Measurements from ENCODE around the gene CCDC33.
"Not testable (repeated sequence)": the region's sequence is repeated elsewhere in the genome, so short reads cannot be mapped to it uniquely, and the experiment has no call there.

CCDC33 gene

GRCh38 chr15:74336061-74337005 lies 100.2 kb downstream of the CCDC33 start:
- DNase-seq (ENCODE audit: low read depth) = no peak

GRCh38 chr15:74337146-74337545 lies 101.0 kb downstream of the CCDC33 start:
- DNase-seq (ENCODE audit: low read depth) = no peak

GRCh38 chr15:74337607-74338211 lies 101.6 kb downstream of the CCDC33 start:
- DNase-seq (ENCODE audit: low read depth) = no peak

GRCh38 chr15:74338676-74339075 lies 102.5 kb downstream of the CCDC33 start:
- no peak for DNase-seq (ENCODE audit: low read depth)

GRCh38 chr15:74339371-74339770 lies 103.2 kb downstream of the CCDC33 start:
- no peak for DNase-seq (ENCODE audit: low read depth)

GRCh38 chr15:74340150-74340549 lies 104.0 kb downstream of the CCDC33 start:
- no peak for DNase-seq (ENCODE audit: low read depth)

GRCh38 chr15:74343127-74343796 lies 107.1 kb downstream of the CCDC33 start:
- DNase-seq (ENCODE audit: low read depth) = no peak

GRCh38 chr15:74343797-74344127 lies 107.6 kb downstream of the CCDC33 start:
- DNase-seq (ENCODE audit: low read depth) = no peak

- no peak for DNase-seq (ENCODE audit: low read depth)
Observed at GRCh38 chr15:74345051-74345450, 108.9 kb downstream of the CCDC33 start.

- DNase-seq (ENCODE audit: low read depth) = no peak
Observed at GRCh38 chr15:74347757-74348250, 111.7 kb downstream of the CCDC33 start.

- no peak for DNase-seq (ENCODE audit: low read depth)
Observed at GRCh38 chr15:74349241-74349778, 113.2 kb downstream of the CCDC33 start.

- no peak for DNase-seq (ENCODE audit: low read depth)
Observed at GRCh38 chr15:74350295-74351275, 114.5 kb downstream of the CCDC33 start.

GRCh38 chr15:74351670-74352069 lies 115.5 kb downstream of the CCDC33 start:
- no peak for DNase-seq (ENCODE audit: low read depth)

- no peak for DNase-seq (ENCODE audit: low read depth)
Observed at GRCh38 chr15:74352393-74352910, 116.3 kb downstream of the CCDC33 start.

GRCh38 chr15:74353992-74354391 lies 117.9 kb downstream of the CCDC33 start:
- not testable (repeated sequence) for DNase-seq (ENCODE audit: low read depth)

- not testable (repeated sequence) for DNase-seq (ENCODE audit: low read depth)
Observed at GRCh38 chr15:74356050-74356449, 119.9 kb downstream of the CCDC33 start.

- not testable (repeated sequence) for DNase-seq (ENCODE audit: low read depth)
Observed at GRCh38 chr15:74357514-74357913, 121.4 kb downstream of the CCDC33 start.

- DNase-seq (ENCODE audit: low read depth) = not testable (repeated sequence)
Observed at GRCh38 chr15:74359376-74359775, 123.2 kb downstream of the CCDC33 start.

GRCh38 chr15:74360855-74361254 lies 124.7 kb downstream of the CCDC33 start:
- not testable (repeated sequence) for DNase-seq (ENCODE audit: low read depth)

GRCh38 chr15:74362482-74362881 lies 126.4 kb downstream of the CCDC33 start:
- no peak for DNase-seq (ENCODE audit: low read depth)
